ENCODE data around the gene SLBP. TPM values are rescaled to one million over a fixed set of nuclear protein-coding genes. Genes with fewer than 3 reads are reported as not detected.

The SLBP gene
- polyA plus RNA-seq, 3 donors from 2014 or later, result 59.0 to 71.6 (median 61.7) TPM

GRCh38 chr4:1744552-1744951, 32.4 kb upstream of the SLBP start:
- Mint-ChIP-seq H3K27me3 (ENCODE audit: low read depth in 3 of 3) (peaks cover 0 to 2% (median 0%) of the 10 kb centered on the region in 3 donors), H3K27ac (no peak overlapping the region), H3K36me3 (peaks cover 0 to 9% (median 4%) of the 10 kb centered on the region in 3 donors)

GRCh38 chr4:1743975-1744374, 31.9 kb upstream of the SLBP start:
- Mint-ChIP-seq H3K4me1 (no peaks in the 10 kb centered on the region), H3K36me3 (peaks cover under 1 to 11% (median 4%) of the 10 kb centered on the region in 3 donors), H3K4me3 (no peak overlapping the region), H3K9me3 (peaks cover 0 to under 1% (median 0%) of the 10 kb centered on the region in 6 donors), H3K27ac (no peak overlapping the region), H3K27me3 (ENCODE audit: low read depth in 3 of 3) (peaks cover 0 to 2% (median 0%) of the 10 kb centered on the region in 3 donors)
- no peak for DNase-seq

More at GRCh38 chr4:1744552-1744951, 32.4 kb upstream of the SLBP start:
- H3K4me3 Mint-ChIP-seq, result no peak overlapping the region
- no peaks in the 10 kb centered on the region for H3K4me1 Mint-ChIP-seq
- no peak for DNase-seq
- H3K9me3 Mint-ChIP-seq, result no peaks in the 10 kb centered on the region

GRCh38 chr4:1743551-1743950, 31.4 kb upstream of the SLBP start:
- Mint-ChIP-seq H3K4me1 (no peaks in the 10 kb centered on the region), H3K27me3 (ENCODE audit: low read depth in 3 of 3) (peaks cover 0 to 2% (median 0%) of the 10 kb centered on the region in 3 donors), H3K27ac (peak overlapping the region in 1 of 6 donors; percentile 57), H3K36me3 (peaks cover 5 to 15% (median 8%) of the 10 kb centered on the region in 3 donors), H3K9me3 (peaks cover 0 to 5% (median 0%) of the 10 kb centered on the region in 6 donors), H3K4me3 (no peak overlapping the region)
- no peak for DNase-seq

GRCh38 chr4:1741208-1741607, 29.1 kb upstream of the SLBP start:
- Mint-ChIP-seq H3K9me3 (peaks cover 0 to 9% (median 0%) of the 10 kb centered on the region in 6 donors), H3K36me3 (peaks cover 7 to 28% (median 15%) of the 10 kb centered on the region in 3 donors), H3K4me1 (no peaks in the 10 kb centered on the region), H3K27me3 (ENCODE audit: low read depth in 3 of 3) (peaks cover 0 to 2% (median 0%) of the 10 kb centered on the region in 3 donors), H3K4me3 (no peak overlapping the region), H3K27ac (no peak overlapping the region)
- DNase-seq, result no peak

GRCh38 chr4:1740021-1740545, 28.0 kb upstream of the SLBP start:
- no peak for DNase-seq
- Mint-ChIP-seq H3K36me3 (peaks cover 7 to 28% (median 15%) of the 10 kb centered on the region in 3 donors), H3K4me3 (no peak overlapping the region), H3K27me3 (ENCODE audit: low read depth in 3 of 3) (peaks cover 0 to 2% (median 0%) of the 10 kb centered on the region in 3 donors), H3K9me3 (peaks cover 0 to 9% (median 0%) of the 10 kb centered on the region in 6 donors), H3K27ac (no peak overlapping the region), H3K4me1 (no peaks in the 10 kb centered on the region)

GRCh38 chr4:1739358-1739757, 27.2 kb upstream of the SLBP start:
- Mint-ChIP-seq H3K9me3 (peaks cover 0 to 9% (median 0%) of the 10 kb centered on the region in 6 donors), H3K4me1 (no peaks in the 10 kb centered on the region), H3K27me3 (ENCODE audit: low read depth in 3 of 3) (peaks cover 0 to 2% (median 0%) of the 10 kb centered on the region in 3 donors), H3K27ac (no peak overlapping the region), H3K4me3 (no peak overlapping the region), H3K36me3 (peaks cover 7 to 28% (median 15%) of the 10 kb centered on the region in 3 donors)
- DNase-seq, result no peak

- Mint-ChIP-seq H3K4me1 (no peaks in the 10 kb centered on the region), H3K4me3 (no peak overlapping the region), H3K27me3 (ENCODE audit: low read depth in 3 of 3) (no peaks in the 10 kb centered on the region), H3K36me3 (peaks cover 7 to 26% (median 13%) of the 10 kb centered on the region in 3 donors), H3K27ac (no peak overlapping the region), H3K9me3 (peaks cover 0 to 9% (median 0%) of the 10 kb centered on the region in 6 donors)
- DNase-seq, result no peak
These were observed 26.3 kb upstream of the SLBP start for GRCh38 chr4:1738410-1738809.

- no peaks in the 10 kb centered on the region for H3K4me1 Mint-ChIP-seq
- H3K27ac Mint-ChIP-seq, result no peak overlapping the region
- peaks cover 0 to 9% (median 0%) of the 10 kb centered on the region in 6 donors for H3K9me3 Mint-ChIP-seq
- H3K36me3 Mint-ChIP-seq, result peaks cover 7 to 24% (median 11%) of the 10 kb centered on the region in 3 donors
- no peaks in the 10 kb centered on the region for H3K27me3 Mint-ChIP-seq (ENCODE audit: low read depth in 3 of 3)
- H3K4me3 Mint-ChIP-seq, result no peak overlapping the region
- no peak for DNase-seq
These were observed 25.5 kb upstream of the SLBP start for GRCh38 chr4:1737666-1738065.

GRCh38 chr4:1736812-1737211, 24.7 kb upstream of the SLBP start:
- Mint-ChIP-seq H3K36me3 (peaks cover 7 to 24% (median 11%) of the 10 kb centered on the region in 3 donors), H3K27ac (no peak overlapping the region), H3K27me3 (ENCODE audit: low read depth in 3 of 3) (no peaks in the 10 kb centered on the region), H3K4me1 (no peaks in the 10 kb centered on the region), H3K9me3 (peaks cover 0 to 9% (median 0%) of the 10 kb centered on the region in 6 donors), H3K4me3 (no peak overlapping the region)
- DNase-seq, result no peak

GRCh38 chr4:1735215-1735614, 23.1 kb upstream of the SLBP start:
- Mint-ChIP-seq H3K4me1 (no peaks in the 10 kb centered on the region), H3K36me3 (peaks cover 7 to 19% (median 11%) of the 10 kb centered on the region in 3 donors), H3K9me3 (peaks cover 0 to 9% (median 0%) of the 10 kb centered on the region in 6 donors), H3K27me3 (ENCODE audit: low read depth in 3 of 3) (no peaks in the 10 kb centered on the region), H3K4me3 (no peak overlapping the region), H3K27ac (no peak overlapping the region)
- no peak for DNase-seq

- H3K36me3 Mint-ChIP-seq, result peaks cover 0 to 15% (median 0%) of the 10 kb centered on the region in 3 donors
- no peak overlapping the region for H3K4me3 Mint-ChIP-seq
- no peaks in the 10 kb centered on the region for H3K27me3 Mint-ChIP-seq (ENCODE audit: low read depth in 3 of 3)
- DNase-seq, result no peak
- peaks cover 0 to 6% of the 10 kb centered on the region in 2 donors for H3K4me1 Mint-ChIP-seq
- no peaks in the 10 kb centered on the region for H3K9me3 Mint-ChIP-seq
- peak overlapping the region in 1 of 6 donors; percentile 28 for H3K27ac Mint-ChIP-seq
These were observed 20.8 kb upstream of the SLBP start for GRCh38 chr4:1732911-1733310.

GRCh38 chr4:1731180-1731579, 19.1 kb upstream of the SLBP start:
- peaks cover 0 to 8% (median 3%) of the 10 kb centered on the region in 3 donors for H3K36me3 Mint-ChIP-seq

GRCh38 chr4:1730532-1731135, 18.5 kb upstream of the SLBP start:
- H3K36me3 Mint-ChIP-seq, result peaks cover 0 to 8% (median 5%) of the 10 kb centered on the region in 3 donors
- peaks cover 6 to 12% of the 10 kb centered on the region in 2 donors for H3K4me1 Mint-ChIP-seq
- H3K27ac Mint-ChIP-seq, result no peak overlapping the region
- H3K27me3 Mint-ChIP-seq (ENCODE audit: low read depth in 3 of 3), result no peaks in the 10 kb centered on the region
- no peaks in the 10 kb centered on the region for H3K9me3 Mint-ChIP-seq
- H3K4me3 Mint-ChIP-seq, result no peak overlapping the region
- DNase-seq, result no peak

More at GRCh38 chr4:1731180-1731579, 19.1 kb upstream of the SLBP start:
- peaks cover 5 to 11% of the 10 kb centered on the region in 2 donors for H3K4me1 Mint-ChIP-seq
- DNase-seq, result no peak
- H3K4me3 Mint-ChIP-seq, result no peak overlapping the region
- H3K27me3 Mint-ChIP-seq (ENCODE audit: low read depth in 3 of 3), result no peaks in the 10 kb centered on the region
- no peaks in the 10 kb centered on the region for H3K9me3 Mint-ChIP-seq
- no peak overlapping the region for H3K27ac Mint-ChIP-seq
